LNCaP clone FGC (cell line): ENCODE data around the gene LSM6.
A peak's percentile ranks its signal among the peaks of the same experiment; 100 is the strongest.

Experiments
- DNase-seq: peaks from one replicate; pipeline ENCODE4 v3.0.0-alpha.2; 2011; ENCODE audit warnings: low read depth
- H3K4me3 ChIP-seq: 2 replicates; pipeline ENCODE4 v1.5.1; 2011; ENCODE audit warnings: mild to moderate bottlenecking, low read depth, low read length, control low read depth
- CTCF ChIP-seq: IDR thresholded peaks from 2 replicates; pipeline ENCODE4 v1.5.1; 2012; ENCODE audit warnings: mild to moderate bottlenecking; ENCODE audit not compliant: control insufficient read depth, insufficient read depth; ENCODE audit errors: extremely low read depth

The LSM6 gene

GRCh38 chr4:146165221-146165620, 10.3 kb upstream of the LSM6 start:
- no peak for TF ChIP-seq CTCF
- H3K4me3 ChIP-seq: no peak overlapping the region
- no peak for DNase-seq

- no peak for TF ChIP-seq CTCF
- no peak for DNase-seq
- H3K4me3 ChIP-seq: no peak overlapping the region
Measured at GRCh38 chr4:146165840-146166239, 9.7 kb upstream of the LSM6 start.

- DNase-seq: no peak
- no peak overlapping the region for H3K4me3 ChIP-seq
- TF ChIP-seq CTCF: no peak
Measured at GRCh38 chr4:146170149-146170548, 5.4 kb upstream of the LSM6 start.

- no peak for DNase-seq
- peak overlapping the region; percentile 69 for H3K4me3 ChIP-seq
Measured at GRCh38 chr4:146176891-146177290, 1.4 kb downstream of the LSM6 start.

DNA sequence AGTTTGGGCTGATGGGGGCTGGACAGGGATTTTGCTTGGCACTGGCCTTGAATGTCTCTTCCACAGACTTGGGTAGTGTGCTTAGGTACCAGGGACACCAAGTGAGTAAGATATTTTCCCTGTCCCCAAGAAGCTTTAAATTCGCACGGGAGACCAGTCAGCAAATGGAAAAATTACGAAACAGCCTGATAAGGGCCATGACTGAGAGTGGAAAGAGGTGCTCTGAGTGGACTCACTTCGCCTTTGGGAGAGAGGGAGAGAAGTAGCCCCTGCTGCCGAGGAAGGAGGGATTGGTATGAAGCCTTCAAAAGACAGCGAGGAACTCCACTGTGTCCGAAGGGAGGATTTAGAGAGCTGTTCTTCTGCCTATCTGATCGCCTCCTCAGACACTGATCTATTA, 2.6 kb downstream of the LSM6 start:
- no peak for TF ChIP-seq CTCF
- DNase-seq: no peak
- no peak overlapping the region for H3K4me3 ChIP-seq

More at GRCh38 chr4:146176891-146177290, 1.4 kb downstream of the LSM6 start:
- TF ChIP-seq CTCF: no peak

DNA sequence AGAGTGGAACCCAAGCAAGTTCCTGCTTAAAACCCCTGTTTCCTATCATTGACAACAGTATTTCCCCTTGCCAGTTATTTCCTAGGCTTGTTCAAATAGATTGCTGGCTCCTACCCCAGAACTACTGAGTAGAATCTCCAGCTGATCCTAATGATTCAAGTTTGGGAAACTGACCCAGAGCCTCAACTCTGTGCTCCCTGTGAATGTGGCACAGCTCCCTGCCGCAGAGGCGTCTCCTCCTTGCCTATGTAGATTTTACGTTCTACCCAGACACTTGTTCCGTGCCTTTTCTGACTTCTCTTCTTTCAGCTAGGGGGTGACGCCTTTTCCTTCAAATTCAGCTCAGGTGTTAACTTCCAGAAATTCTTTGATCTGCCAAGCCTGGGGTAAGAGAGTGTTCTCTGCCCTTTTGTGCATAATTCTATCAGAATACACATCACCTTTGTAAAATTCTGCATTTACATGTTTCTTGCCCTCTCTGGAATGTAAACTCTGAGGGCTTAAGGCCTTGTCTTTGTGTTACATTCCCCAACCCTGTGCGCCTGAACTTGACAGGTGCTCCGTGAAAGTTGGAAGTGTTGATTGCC, 4.4 kb downstream of the LSM6 start:
- TF ChIP-seq CTCF: no peak
- H3K4me3 ChIP-seq: no peak overlapping the region
- DNase-seq: no peak

DNA sequence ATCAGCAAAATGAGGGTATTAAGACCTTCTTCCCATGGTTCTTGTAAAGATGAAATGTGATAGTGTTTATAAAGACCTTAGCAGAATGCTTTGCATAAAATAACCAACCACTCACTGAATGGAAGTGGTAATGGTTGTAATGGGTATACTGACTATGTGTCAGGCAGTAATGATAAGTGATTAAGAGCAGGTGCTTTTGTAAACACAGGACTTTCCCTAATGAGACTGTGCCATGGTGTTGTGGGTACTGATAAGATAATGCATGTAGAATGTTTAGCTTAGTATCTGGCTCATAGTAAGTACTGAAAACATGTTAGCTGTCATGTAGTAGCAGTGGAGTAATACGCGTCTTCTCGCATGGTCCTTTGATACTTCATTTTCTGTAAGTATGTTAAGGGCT, 6.9 kb downstream of the LSM6 start:
- no peak for DNase-seq
- no peak overlapping the region for H3K4me3 ChIP-seq
- TF ChIP-seq CTCF: no peak
